HepG2 (cell line): Measurements from ENCODE around the gene CNPY1. TPM values are rescaled to one million over a fixed set of nuclear protein-coding genes. Genes with fewer than 3 reads are reported as not detected.

Experiments
- ATAC-seq: fragments of 200-7000 bp; cut with Tn5 transposase; 3 replicates; pipeline ENCODE4 v1.9.1; 2020; ENCODE audit warnings: mild to moderate bottlenecking, moderate library complexity
- BruUV-seq: library from RNA; stranded (reverse); fragments of 400-500 nt; replicated peaks from 2 replicates; lab custom pipeline; 2021; lab: Mats Ljungman, UMichigan
- CTCF ChIA-PET: fragments of 300-600 bp; formaldehyde crosslinking; extraction: SDS; loops from one replicate; lab custom pipeline; 2021; ENCODE audit warnings: low total read pairs, inconsistent platforms, low intra/inter-chr PET ratio; lab: Yijun Ruan, JAX
- POLR2A ChIA-PET: fragments of 350-600 bp; sonication (Branson Sonifier 250); formaldehyde crosslinking; loops from one replicate; lab custom pipeline; 2020; ENCODE audit warnings: antibody characterized with exemption, inconsistent platforms; lab: Yijun Ruan, JAX
- DNase-seq: peaks from one replicate; pipeline ENCODE4 v3.0.0-alpha.2; 2015; ENCODE audit warnings: low spot score
- FAIRE-seq: peaks from 3 replicates; lab custom pipeline; 2011; peaks lifted over from hg19 to GRCh38; lab: Jason Lieb, UNC
- H2AFZ ChIP-seq: one replicate; pipeline ENCODE4 v1.6.1; 2011; ENCODE audit warnings: low read length, inconsistent platforms
- H3K27ac ChIP-seq: fragments of 300-600 bp; 3 replicates; pipeline ENCODE4 v1.8.0; 2011; ENCODE audit warnings: mixed run types, mild to moderate bottlenecking, mixed read lengths, low read length, inconsistent platforms; ENCODE audit not compliant: insufficient read depth; ENCODE audit errors: extremely low read length
- H3K27me3 ChIP-seq, 2 experiments: fragments of 200-600 bp in 1 of 2; 2 replicates in 1 of 2; 3 replicates in 1 of 2; pipeline versions ENCODE4 v1.6.0 to v1.8.0; 2011; ENCODE audit warnings: low read length in 2 of 2, mild to moderate bottlenecking in 2 of 2, moderate library complexity in 2 of 2, inconsistent platforms in 1 of 2; ENCODE audit not compliant: insufficient read depth in 2 of 2, control insufficient read depth in 1 of 2
- H3K36me3 ChIP-seq, 2 experiments: fragments of 200-600 bp in 1 of 2; replicated peaks in 1 of 2; 2 replicates in 1 of 2; 3 replicates in 1 of 2; pipeline versions ENCODE4 v1.5.1 to v1.8.0; 2011; ENCODE audit warnings: low read length in 2 of 2, inconsistent platforms in 1 of 2; ENCODE audit not compliant: insufficient read depth in 2 of 2, control insufficient read depth in 1 of 2
- H3K4me1 ChIP-seq: 2 replicates; pipeline ENCODE4 v1.5.1; 2012; ENCODE audit warnings: low read length, inconsistent platforms; ENCODE audit not compliant: insufficient read depth
- H3K4me2 ChIP-seq: 2 replicates; pipeline ENCODE4 v1.6.0; 2011; ENCODE audit warnings: low read depth, low read length, inconsistent platforms
- H3K4me3 ChIP-seq, 3 experiments: fragments of 200-600 bp in 1 of 3; sonication (generic), shearing (Covaris generic) in 1 of 3; replicated peaks in 1 of 3; 2 replicates each; pipeline ENCODE4 v1.5.1; 2011 to 2016; ENCODE audit warnings: low read length in 3 of 3, inconsistent platforms in 2 of 3, low read depth in 2 of 3, mild to moderate bottlenecking in 2 of 3, control low read depth in 1 of 3, mixed read lengths in 1 of 3; ENCODE audit not compliant: insufficient read depth in 1 of 3
- H3K79me2 ChIP-seq: one replicate; pipeline ENCODE4 v1.6.1; 2011; ENCODE audit warnings: low read length, inconsistent platforms; ENCODE audit not compliant: insufficient read depth
- H3K9ac ChIP-seq: 2 replicates; pipeline ENCODE4 v1.6.0; 2011; ENCODE audit warnings: mild to moderate bottlenecking, low read depth, low read length, inconsistent platforms; ENCODE audit not compliant: insufficient read depth
- H3K9me3 ChIP-seq: 2 replicates; pipeline ENCODE4 v1.5.1; 2012; ENCODE audit warnings: mild to moderate bottlenecking, low read length
- H4K20me1 ChIP-seq: 2 replicates; pipeline ENCODE4 v1.6.0; 2011; ENCODE audit warnings: inconsistent platforms, mild to moderate bottlenecking, low read length, moderate library complexity; ENCODE audit not compliant: insufficient read depth
- ATF4 ChIP-seq, 2 experiments: fragments of 450-650 bp in 1 of 2; sonication (generic) in 1 of 2; formaldehyde crosslinking; IDR thresholded peaks; 2 replicates each; pipeline versions ENCODE4 v1.5.0 to v1.8.0; 2020 to 2022; ENCODE audit warnings: mild to moderate bottlenecking in 1 of 2, missing genetic modification reagents in 1 of 2
- KDM3A ChIP-seq: IDR thresholded peaks from 2 replicates; pipeline ENCODE4 v1.6.1; 2018; ENCODE audit warnings: low read depth, missing compliant biosample characterization
- ONECUT2 ChIP-seq: sonication (generic); formaldehyde crosslinking; IDR thresholded peaks from 2 replicates; pipeline ENCODE4 v1.4.0; 2020; ENCODE audit warnings: missing genetic modification reagents
- RBM39 ChIP-seq: fragments of 200-400 bp; formaldehyde crosslinking; IDR thresholded peaks from one replicate; pipeline ENCODE4 v1.6.1; 2018; ENCODE audit warnings: antibody characterized with exemption, mild to moderate bottlenecking, low read depth, low read length; ENCODE audit not compliant: poor library complexity, severe bottlenecking
- RFX3 ChIP-seq: IDR thresholded peaks from 2 replicates; pipeline ENCODE4 v1.6.1; 2016; ENCODE audit warnings: missing biosample characterization, missing genetic modification reagents
- SIN3B ChIP-seq: fragments of 150-350 bp; IDR thresholded peaks from 2 replicates; pipeline ENCODE4 v1.6.1; 2014; ENCODE audit warnings: low read length
- TRIM24 ChIP-seq: sonication (generic); formaldehyde crosslinking; IDR thresholded peaks from 2 replicates; pipeline ENCODE4 v1.8.0; 2022; ENCODE audit warnings: mild to moderate bottlenecking, missing genetic modification reagents
- ZKSCAN8 ChIP-seq: IDR thresholded peaks from 2 replicates; pipeline ENCODE4 v1.6.1; 2016; ENCODE audit warnings: borderline replicate concordance, missing genetic modification reagents, missing compliant biosample characterization
- ZMYM4 ChIP-seq: sonication (generic); formaldehyde crosslinking; IDR thresholded peaks from 2 replicates; pipeline ENCODE4 v1.8.1; 2023; ENCODE audit warnings: mild to moderate bottlenecking, missing genetic modification reagents
- ZNF256 ChIP-seq: sonication (generic); formaldehyde crosslinking; conservative IDR thresholded peaks from 2 replicates; pipeline ENCODE4 v1.4.0; 2020; ENCODE audit warnings: missing genetic modification reagents
- ZNF280D ChIP-seq: sonication (generic); formaldehyde crosslinking; IDR thresholded peaks from 2 replicates; pipeline ENCODE4 v1.5.1; 2020; ENCODE audit warnings: mild to moderate bottlenecking, missing genetic modification reagents
- ZNF292 ChIP-seq: sonication (generic); formaldehyde crosslinking; IDR thresholded peaks from 2 replicates; pipeline ENCODE4 v1.8.1; 2022; ENCODE audit warnings: mild to moderate bottlenecking, low read depth, missing genetic modification reagents, borderline replicate concordance
- ZNF382 ChIP-seq: sonication (generic); formaldehyde crosslinking; IDR thresholded peaks from 2 replicates; pipeline ENCODE4 v1.5.0; 2020; ENCODE audit warnings: missing genetic modification reagents, mild to moderate bottlenecking, borderline replicate concordance
- WGBS: methylation state at CpG from one replicate; pipeline ENCODE4 v1.1.6; 2017; ENCODE audit warnings: low lambda C conversion rate; 5-methylcytosine and 5-hydroxymethylcytosine counted together
- in situ Hi-C: cut with HindIII; loops from 2 replicates; pipeline ENCODE4 v1.10.0; 2017; ENCODE audit warnings: low pct_unique_long_range_greater_than_20kb; ENCODE audit not compliant: extremely low pct_ligation_motif_present
- intact Hi-C: fragments of 100-400 bp; cut with micrococcal nuclease; formaldehyde crosslinking; loops from one replicate; pipeline ENCODE4 v1.10.0; 2022; ENCODE audit not compliant: unreplicated experiment
- polyA plus RNA-seq, 8 experiments: library from polyadenylated mRNA; depleted of rRNA in 3 of 8; stranded (reverse) in 7 of 8; unstranded in 1 of 8; fragments of >200 nt; fragmentation: Illumina TruSeq in 4 of 8; extraction: Trizol in 4 of 8; gene quantifications; 2 replicates each; pipeline versions ENCODE4 v1.2.1 to v1.2.3, GENCODE V29; 2011 to 2016; ENCODE audit warnings: low read depth in 4 of 8, missing spikeins in 1 of 8, mixed read lengths in 1 of 8; ENCODE audit not compliant: insufficient read depth in 1 of 8
- total RNA-seq, 5 experiments: library from RNA; depleted of rRNA; stranded (reverse); fragments of >200 nt; fragmentation: Illumina TruSeq; extraction: Trizol; gene quantifications; 2 replicates each; pipeline ENCODE4 v1.2.3, GENCODE V29; 2016; ENCODE audit warnings: low read depth in 1 of 5
- TF ChIP-seq, protein P1 (sequence below): IDR thresholded peaks from 2 replicates; pipeline ENCODE4 v1.6.1; 2016; ENCODE audit warnings: mild to moderate bottlenecking, missing biosample characterization, missing genetic modification reagents

Gene CNPY1
- total and polyA plus RNA-seq, 2 of the 13 experiments (the other 11 are each of a cell fraction or from before 2014, with no cell fraction given) = not detected

DNA sequence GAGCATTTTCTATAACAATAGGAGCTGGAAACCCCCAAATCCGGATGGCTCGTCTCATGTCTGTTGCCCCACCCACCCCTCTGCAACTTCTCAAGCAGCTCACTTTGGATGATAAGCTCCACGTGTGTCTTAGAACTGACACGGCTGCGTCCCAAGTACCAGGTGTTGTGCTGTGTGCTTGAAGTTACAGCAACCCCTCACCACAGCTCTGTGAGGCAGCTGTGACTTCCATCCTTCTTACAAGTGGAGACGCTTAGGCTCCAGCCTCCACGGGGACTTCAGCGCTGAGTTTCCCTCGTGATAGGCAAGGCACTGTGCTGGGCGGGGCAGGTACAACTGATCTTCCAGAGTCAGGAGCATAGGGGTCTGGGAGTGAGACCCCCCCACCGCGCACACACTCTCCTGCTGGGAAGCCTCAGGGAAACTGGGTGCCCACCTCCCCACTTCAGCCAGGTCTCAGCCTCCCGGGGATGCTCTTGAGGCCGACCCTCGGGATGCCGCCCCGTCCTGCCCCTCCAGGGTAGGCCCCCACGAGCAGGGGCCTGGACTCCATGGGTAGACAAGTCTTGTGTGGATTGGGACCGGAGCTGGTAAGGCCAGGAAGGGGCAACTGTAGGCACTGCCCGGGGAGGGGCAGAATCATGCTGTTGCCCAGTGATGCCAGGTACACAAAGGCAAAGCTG lies 57.1 kb downstream of the CNPY1 start:
- no peak overlapping the region for H2AFZ ChIP-seq
- in situ Hi-C loops (no loop called here), intact Hi-C loops (no loop called here)
- no peak for ATAC-seq
- no peaks in the 10 kb centered on the region for H3K36me3 ChIP-seq
- H3K4me2 ChIP-seq = no peak overlapping the region
- no peak overlapping the region for H3K27ac ChIP-seq
- H3K9me3 ChIP-seq = no peaks in the 10 kb centered on the region
- no peak for TF ChIP-seq SIN3B
- no peak for TF ChIP-seq TRIM24 (CRISPR knock-in tag)
- TF ChIP-seq ZKSCAN8 (CRISPR knock-in tag) = no peak
- TF ChIP-seq RFX3 (CRISPR knock-in tag) = no peak
- no peak for TF ChIP-seq RBM39
- TF ChIP-seq ONECUT2 (CRISPR knock-in tag) = no peak
- TF ChIP-seq ZMYM4 (CRISPR knock-in tag) = no peak
- TF ChIP-seq ZNF256 (CRISPR knock-in tag) = no peak
- no peak for TF ChIP-seq ATF4 (CRISPR knock-in tag; IDR thresholded peaks at IDR 0.05)
- TF ChIP-seq ZNF292 = no peak
- no peak for TF ChIP-seq ZNF280D (CRISPR knock-in tag)
- no peak for TF ChIP-seq ZNF382 (CRISPR knock-in tag)
- TF ChIP-seq, protein P1, sequence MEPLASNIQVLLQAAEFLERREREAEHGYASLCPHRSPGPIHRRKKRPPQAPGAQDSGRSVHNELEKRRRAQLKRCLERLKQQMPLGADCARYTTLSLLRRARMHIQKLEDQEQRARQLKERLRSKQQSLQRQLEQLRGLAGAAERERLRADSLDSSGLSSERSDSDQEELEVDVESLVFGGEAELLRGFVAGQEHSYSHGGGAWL (CRISPR knock-in tag) = no peak
- no peak for TF ChIP-seq KDM3A (CRISPR knock-in tag)
- H3K4me3 ChIP-seq = no peak overlapping the region
- ChIA-PET POLR2A (no interaction called here), CTCF (no interaction called here)
- no peaks in the 10 kb centered on the region for H3K79me2 ChIP-seq
- H3K27me3 ChIP-seq = peaks cover 23 to 92% of the 10 kb centered on the region in 2 experiments
- DNase-seq = no peak
- BruUV-seq = no TSS peak
- 28% methylated on average over 16 of the region's 20 CpGs for WGBS
- FAIRE-seq = no peak
- no peaks in the 10 kb centered on the region for H3K4me1 ChIP-seq
- no peak overlapping the region for H3K9ac ChIP-seq
- H4K20me1 ChIP-seq = no peaks in the 10 kb centered on the region
